Tibial nerve (tissue), 3 donors: Measurements from ENCODE around the gene SNX9.

Experiments used
- POLR2A ChIP-seq, 2 donors: fragments of 450-650 bp; IDR thresholded peaks; one replicate each; pipeline ENCODE4 v1.6.1; 2017; ENCODE audit warnings: antibody characterized with exemption in 2 of 2, mild to moderate bottlenecking in 2 of 2, moderate library complexity in 2 of 2
- TF ChIP-seq, protein P1 (sequence below), 5 experiments: fragments of 200-600 bp in 3 of 5; fragments of 450-650 bp in 2 of 5; sonication (generic) in 3 of 5; IDR thresholded peaks; one replicate each; pipeline ENCODE4 v1.5.1; 2016 to 2019; ENCODE audit warnings: antibody characterized with exemption in 5 of 5, mild to moderate bottlenecking in 3 of 5, moderate library complexity in 2 of 5

DNA sequence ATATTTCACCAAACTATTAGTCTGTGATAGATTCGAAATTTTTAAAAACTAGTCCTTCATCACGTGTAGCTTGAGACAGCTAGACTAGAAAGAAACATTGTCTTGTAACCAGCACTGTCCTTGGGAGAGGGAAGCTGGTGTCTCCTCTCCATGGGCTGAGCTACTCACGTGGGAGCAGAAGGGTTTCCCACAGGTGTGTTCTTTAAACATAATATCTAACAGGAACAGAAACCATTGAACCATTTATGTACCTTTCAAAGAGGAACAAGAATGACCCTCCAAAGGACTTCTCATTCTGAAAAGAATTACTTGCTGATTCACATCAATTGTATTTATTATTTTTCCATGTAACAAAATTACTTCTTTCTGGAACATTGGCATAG is 86.2 kb downstream of the SNX9 start:
- TF ChIP-seq, protein P1, sequence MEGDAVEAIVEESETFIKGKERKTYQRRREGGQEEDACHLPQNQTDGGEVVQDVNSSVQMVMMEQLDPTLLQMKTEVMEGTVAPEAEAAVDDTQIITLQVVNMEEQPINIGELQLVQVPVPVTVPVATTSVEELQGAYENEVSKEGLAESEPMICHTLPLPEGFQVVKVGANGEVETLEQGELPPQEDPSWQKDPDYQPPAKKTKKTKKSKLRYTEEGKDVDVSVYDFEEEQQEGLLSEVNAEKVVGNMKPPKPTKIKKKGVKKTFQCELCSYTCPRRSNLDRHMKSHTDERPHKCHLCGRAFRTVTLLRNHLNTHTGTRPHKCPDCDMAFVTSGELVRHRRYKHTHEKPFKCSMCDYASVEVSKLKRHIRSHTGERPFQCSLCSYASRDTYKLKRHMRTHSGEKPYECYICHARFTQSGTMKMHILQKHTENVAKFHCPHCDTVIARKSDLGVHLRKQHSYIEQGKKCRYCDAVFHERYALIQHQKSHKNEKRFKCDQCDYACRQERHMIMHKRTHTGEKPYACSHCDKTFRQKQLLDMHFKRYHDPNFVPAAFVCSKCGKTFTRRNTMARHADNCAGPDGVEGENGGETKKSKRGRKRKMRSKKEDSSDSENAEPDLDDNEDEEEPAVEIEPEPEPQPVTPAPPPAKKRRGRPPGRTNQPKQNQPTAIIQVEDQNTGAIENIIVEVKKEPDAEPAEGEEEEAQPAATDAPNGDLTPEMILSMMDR (IDR thresholded peaks at IDR 0.05) = no peak
- TF ChIP-seq POLR2A (IDR thresholded peaks at IDR 0.05) = no peak
